SU-DHL-6 (cell line): ENCODE results near the gene AADACL2.

Experiments used
- CTCF ChIP-seq: fragments of 200-600 bp; sonication (generic); IDR thresholded peaks from one replicate; pipeline ENCODE4 v1.5.1; 2017; ENCODE audit warnings: antibody characterized with exemption, mild to moderate bottlenecking, low read length, moderate library complexity; ENCODE audit not compliant: insufficient read depth, poor library complexity, severe bottlenecking
- EZH2phosphoT487 ChIP-seq: fragments of 200-600 bp; sonication (generic), shearing (Covaris generic); conservative IDR thresholded peaks from 2 replicates; pipeline ENCODE4 v1.6.1; 2018; ENCODE audit warnings: mild to moderate bottlenecking, antibody characterized with exemption, low read length, moderate library complexity, mixed read lengths

- TF ChIP-seq CTCF = no peak
- no peak for TF ChIP-seq EZH2phosphoT487
Measured at GRCh38 chr3:151798466-151798865, 64.7 kb downstream of the AADACL2 start.
